Suprapubic skin (tissue), 3 donors: ENCODE measurements around the gene FCRLA.

Experiments
- POLR2A ChIP-seq, 2 donors: fragments of 450-650 bp; IDR thresholded peaks; one replicate each; pipeline ENCODE4 v1.6.1; 2017; ENCODE audit warnings: antibody characterized with exemption in 2 of 2, mild to moderate bottlenecking in 2 of 2, moderate library complexity in 2 of 2
- TF ChIP-seq, protein P1 (sequence below), 2 donors: fragments of 200-600 bp in 1 of 2; fragments of 450-650 bp in 1 of 2; sonication (generic) in 1 of 2; IDR thresholded peaks; one replicate each; pipeline ENCODE4 v1.5.1; 2016 to 2019; ENCODE audit warnings: antibody characterized with exemption in 2 of 2, mild to moderate bottlenecking in 1 of 2, moderate library complexity in 1 of 2

DNA sequence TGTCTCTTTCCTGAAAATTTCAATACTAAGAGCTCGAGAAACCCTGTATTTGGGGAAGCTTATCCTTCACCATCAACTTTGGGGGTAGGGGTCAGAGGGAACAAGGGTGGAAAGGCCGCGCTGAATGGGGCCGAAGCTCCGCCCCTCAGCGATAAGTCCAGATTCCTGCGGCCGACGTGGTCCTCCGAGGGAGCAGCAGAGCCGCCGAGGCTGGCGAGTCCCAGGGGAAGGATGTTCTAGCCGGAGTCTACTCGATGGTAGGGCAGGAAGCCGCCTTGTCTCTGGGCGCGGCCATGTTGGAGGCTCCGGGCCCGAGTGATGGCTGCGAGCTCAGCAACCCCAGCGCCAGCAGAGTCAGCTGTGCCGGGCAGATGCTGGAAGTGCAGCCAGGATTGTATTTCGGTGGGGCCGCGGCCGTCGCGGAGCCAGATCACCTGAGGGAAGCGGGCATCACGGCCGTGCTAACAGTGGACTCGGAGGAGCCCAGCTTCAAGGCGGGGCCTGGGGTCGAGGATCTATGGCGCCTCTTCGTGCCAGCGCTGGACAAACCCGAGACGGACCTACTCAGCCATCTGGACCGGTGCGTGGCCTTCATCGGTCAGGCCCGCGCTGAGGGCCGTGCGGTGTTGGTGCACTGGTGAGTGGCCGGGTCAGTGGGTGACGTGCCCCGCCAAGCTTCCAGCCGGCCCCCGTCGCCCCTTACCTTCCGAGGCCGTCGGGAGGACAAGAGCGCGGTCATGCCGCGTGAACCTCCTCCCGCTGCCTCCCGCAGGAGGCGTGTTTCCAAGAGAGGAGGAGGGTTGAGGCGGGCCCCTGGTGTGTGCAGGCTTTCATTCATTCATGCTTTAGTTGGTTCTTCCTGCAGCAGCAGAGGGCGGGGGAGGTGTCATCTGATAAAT, 42.7 kb downstream of the FCRLA start, which contains the start of gene DUSP12:
- no peak for TF ChIP-seq POLR2A (IDR thresholded peaks at IDR 0.05)
- TF ChIP-seq, protein P1, sequence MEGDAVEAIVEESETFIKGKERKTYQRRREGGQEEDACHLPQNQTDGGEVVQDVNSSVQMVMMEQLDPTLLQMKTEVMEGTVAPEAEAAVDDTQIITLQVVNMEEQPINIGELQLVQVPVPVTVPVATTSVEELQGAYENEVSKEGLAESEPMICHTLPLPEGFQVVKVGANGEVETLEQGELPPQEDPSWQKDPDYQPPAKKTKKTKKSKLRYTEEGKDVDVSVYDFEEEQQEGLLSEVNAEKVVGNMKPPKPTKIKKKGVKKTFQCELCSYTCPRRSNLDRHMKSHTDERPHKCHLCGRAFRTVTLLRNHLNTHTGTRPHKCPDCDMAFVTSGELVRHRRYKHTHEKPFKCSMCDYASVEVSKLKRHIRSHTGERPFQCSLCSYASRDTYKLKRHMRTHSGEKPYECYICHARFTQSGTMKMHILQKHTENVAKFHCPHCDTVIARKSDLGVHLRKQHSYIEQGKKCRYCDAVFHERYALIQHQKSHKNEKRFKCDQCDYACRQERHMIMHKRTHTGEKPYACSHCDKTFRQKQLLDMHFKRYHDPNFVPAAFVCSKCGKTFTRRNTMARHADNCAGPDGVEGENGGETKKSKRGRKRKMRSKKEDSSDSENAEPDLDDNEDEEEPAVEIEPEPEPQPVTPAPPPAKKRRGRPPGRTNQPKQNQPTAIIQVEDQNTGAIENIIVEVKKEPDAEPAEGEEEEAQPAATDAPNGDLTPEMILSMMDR (IDR thresholded peaks at IDR 0.05): no peak
